HCT116 (cell line): ENCODE data around the gene PRRX2. TPM values are rescaled to one million over a fixed set of nuclear protein-coding genes. Genes with fewer than 3 reads are reported as not detected.

Experiments
- ATAC-seq: fragments of 200-7000 bp; cut with Tn5 transposase; 2 replicates; pipeline ENCODE4 v1.9.1; 2020; ENCODE audit warnings: mild to moderate bottlenecking, moderate library complexity
- BruUV-seq: library from RNA; stranded (reverse); fragments of 400-500 nt; replicated peaks from 2 replicates; lab custom pipeline; 2021; lab: Mats Ljungman, UMichigan
- CTCF ChIA-PET: fragments of 300-600 bp; sonication (Branson Sonifier 250); formaldehyde crosslinking; loops from one replicate; lab custom pipeline; 2021; ENCODE audit warnings: antibody characterized with exemption; lab: Charles Lee
- POLR2A ChIA-PET: fragments of 300-600, 350-600 bp; sonication (Branson Sonifier 250); formaldehyde crosslinking; loops from one replicate; lab custom pipeline; 2021; ENCODE audit warnings: antibody characterized with exemption; lab: Charles Lee
- RAD21 ChIA-PET, 2 experiments: fragments of 300-600 bp; sonication (Branson Sonifier 250); formaldehyde crosslinking; loops; one replicate each; lab custom pipeline; 2023; ENCODE audit warnings: low total read pairs in 2 of 2; ENCODE audit not compliant: uncharacterized antibody in 2 of 2, unreplicated experiment in 2 of 2, low non-redundant PET in 1 of 2; lab: Charles Lee
- DNase-seq: peaks from one replicate; pipeline ENCODE4 v3.0.0-alpha.2; 2010; ENCODE audit warnings: low read depth, low spot score
- H2AFZ ChIP-seq: fragments of 200-600 bp; shearing (Covaris generic), sonication (generic); 2 replicates; pipeline ENCODE4 v1.6.1; 2017; ENCODE audit warnings: low read depth, mixed run types, mixed read lengths, antibody characterized with exemption, low read length; ENCODE audit not compliant: poor library complexity, severe bottlenecking
- H3K27ac ChIP-seq: 2 replicates; pipeline ENCODE4 v1.5.1; 2012; ENCODE audit warnings: low read depth, low read length
- H3K27me3 ChIP-seq: fragments of 200-600 bp; sonication (generic); 2 replicates; pipeline ENCODE4 v1.6.1; 2016; ENCODE audit warnings: mixed run types, low read length, mixed read lengths; ENCODE audit not compliant: insufficient read depth
- H3K36me3 ChIP-seq, 2 experiments: fragments of 200-500 bp in 1 of 2; fragments of 200-600 bp in 1 of 2; sonication (Bioruptor generic) in 1 of 2; sonication (generic) in 1 of 2; 2 replicates each; pipeline versions ENCODE4 v1.5.1 to v1.6.1; 2014 to 2016; ENCODE audit warnings: low read length in 2 of 2, inconsistent platforms in 1 of 2, mixed read lengths in 1 of 2, mixed run types in 1 of 2; ENCODE audit not compliant: insufficient read depth in 2 of 2, control insufficient read depth in 1 of 2
- H3K4me1 ChIP-seq, 2 experiments: fragments of 200-600 bp in 1 of 2; sonication (generic) in 1 of 2; 2 replicates each; pipeline versions ENCODE4 v1.5.1 to v1.6.1; 2012 to 2017; ENCODE audit warnings: low read length in 2 of 2, inconsistent platforms in 1 of 2, mild to moderate bottlenecking in 1 of 2, mixed read lengths in 1 of 2, mixed run types in 1 of 2, moderate library complexity in 1 of 2; ENCODE audit not compliant: insufficient read depth in 2 of 2, control insufficient read depth in 1 of 2
- H3K4me2 ChIP-seq: fragments of 200-600 bp; sonication (generic); 2 replicates; pipeline ENCODE4 v1.6.1; 2017; ENCODE audit warnings: mixed run types, low read length, mixed read lengths
- H3K4me3 ChIP-seq, 2 experiments: fragments of 200-600 bp in 1 of 2; sonication (generic) in 1 of 2; replicated peaks in 1 of 2; 2 replicates each; pipeline ENCODE4 v1.5.1; 2011 to 2016; ENCODE audit warnings: low read length in 2 of 2, control low read depth in 1 of 2, low read depth in 1 of 2, mild to moderate bottlenecking in 1 of 2, mixed read lengths in 1 of 2, mixed run types in 1 of 2
- H3K79me2 ChIP-seq: fragments of 200-600 bp; sonication (generic); 2 replicates; pipeline ENCODE4 v1.6.1; 2017; ENCODE audit warnings: mild to moderate bottlenecking, mixed run types, low read length, moderate library complexity, mixed read lengths; ENCODE audit not compliant: insufficient read depth
- H3K9ac ChIP-seq: fragments of 200-600 bp; sonication (generic); 2 replicates; pipeline ENCODE4 v1.6.1; 2016; ENCODE audit warnings: low read length, mixed read lengths
- H3K9me2 ChIP-seq: fragments of 200-600 bp; sonication (generic), shearing (Covaris generic); 2 replicates; pipeline ENCODE4 v1.6.1; 2017; ENCODE audit warnings: mixed run types, mild to moderate bottlenecking, moderate library complexity; ENCODE audit not compliant: insufficient read depth
- H3K9me3 ChIP-seq, 2 experiments: fragments of 200-500 bp in 1 of 2; fragments of 200-600 bp in 1 of 2; sonication (Bioruptor generic) in 1 of 2; sonication (generic) in 1 of 2; 2 replicates each; pipeline ENCODE4 v1.6.1; 2014 to 2017; ENCODE audit warnings: low read length in 2 of 2, mixed read lengths in 2 of 2, inconsistent platforms in 1 of 2, low read depth in 1 of 2, mild to moderate bottlenecking in 1 of 2, mixed run types in 1 of 2, moderate library complexity in 1 of 2; ENCODE audit not compliant: control insufficient read depth in 1 of 2, insufficient read depth in 1 of 2
- H4K20me1 ChIP-seq: fragments of 200-600 bp; sonication (generic), shearing (Covaris generic); 2 replicates; pipeline ENCODE4 v1.6.1; 2017; ENCODE audit warnings: mixed run types, mild to moderate bottlenecking, moderate library complexity; ENCODE audit not compliant: insufficient read depth
- CEBPB ChIP-seq: IDR thresholded peaks from 2 replicates; pipeline ENCODE4 v1.6.1; 2012; ENCODE audit warnings: low read depth
- CTCF ChIP-seq, 3 experiments: fragments of 200-600 bp in 1 of 3; sonication (generic) in 1 of 3; IDR thresholded peaks in 2 of 3; conservative IDR thresholded peaks in 1 of 3; 2 replicates each; pipeline ENCODE4 v1.5.1; 2012 to 2017; ENCODE audit warnings: low read depth in 2 of 3, low read length in 2 of 3, antibody characterized with exemption in 1 of 3, borderline replicate concordance in 1 of 3, control low read depth in 1 of 3, mild to moderate bottlenecking in 1 of 3, mixed read lengths in 1 of 3, mixed run types in 1 of 3, moderate library complexity in 1 of 3; ENCODE audit not compliant: insufficient read depth in 1 of 3
- ELF1 ChIP-seq: IDR thresholded peaks from 2 replicates; pipeline ENCODE4 v1.6.1; 2012; ENCODE audit warnings: low read depth, borderline replicate concordance
- FOSL1 ChIP-seq: IDR thresholded peaks from 2 replicates; pipeline ENCODE4 v1.6.1; 2012; ENCODE audit warnings: low read depth
- JUND ChIP-seq: IDR thresholded peaks from 2 replicates; pipeline ENCODE4 v1.6.1; 2012
- POLR2A ChIP-seq: IDR thresholded peaks from 2 replicates; pipeline ENCODE4 v1.7.0; 2011; ENCODE audit warnings: borderline replicate concordance; ENCODE audit not compliant: insufficient read depth, insufficient read length; ENCODE audit errors: extremely low read depth
- SIN3A ChIP-seq: IDR thresholded peaks from 2 replicates; pipeline ENCODE4 v1.6.1; 2012; ENCODE audit warnings: low read depth
- SRF ChIP-seq: IDR thresholded peaks from 2 replicates; pipeline ENCODE4 v1.6.1; 2012; ENCODE audit warnings: low read depth
- TCF7L2 ChIP-seq: IDR thresholded peaks from 2 replicates; pipeline ENCODE4 v1.7.0; 2011; ENCODE audit warnings: borderline replicate concordance, inconsistent platforms; ENCODE audit not compliant: insufficient read depth, insufficient read length; ENCODE audit errors: extremely low read depth
- YY1 ChIP-seq: IDR thresholded peaks from 2 replicates; pipeline ENCODE4 v1.6.1; 2011; ENCODE audit warnings: low read length, low read depth, moderate library complexity, mild to moderate bottlenecking; ENCODE audit not compliant: insufficient replicate concordance; ENCODE audit errors: extremely low read depth
- intact Hi-C: fragments of 100-400 bp; cut with micrococcal nuclease; formaldehyde crosslinking; loops from 2 replicates; pipeline ENCODE4 v1.10.0; 2022
- total RNA-seq: library from RNA; stranded (reverse); gene quantifications from one replicate; pipeline ENCODE4 v1.2.1, GENCODE V29; 2021; ENCODE audit not compliant: unreplicated experiment

PRRX2 gene
- total RNA-seq, 1 experiment from 2014 or later = 25.5 TPM

- BruUV-seq = no TSS peak
- no peak for TF ChIP-seq TCF7L2
- no peak for TF ChIP-seq JUND
- TF ChIP-seq ELF1 = no peak
- TF ChIP-seq CEBPB = no peak
- TF ChIP-seq SIN3A = no peak
- TF ChIP-seq SRF = no peak
- no peak for TF ChIP-seq FOSL1
- TF ChIP-seq YY1 = no peak
- TF ChIP-seq POLR2A = no peak
- TF ChIP-seq CTCF (IDR thresholded peaks at IDR 0.05 in 2 of 3, conservative IDR thresholded peaks at IDR 0.05 in 1 of 3; ENCODE audit: borderline replicate concordance in 1 of 3, insufficient read depth in 1 of 3, low read depth in 2 of 3, low read length in 2 of 3) = no peak
- TF ChIP-seq, all 23 proteins: peak for 0
- Histone ChIP-seq H4K20me1 (no peaks in the 10 kb centered on the region), H3K9ac (no peak overlapping the region), H3K27me3 (no peaks in the 10 kb centered on the region), H3K27ac (no peak overlapping the region), H3K79me2 (no peaks in the 10 kb centered on the region), H3K9me2 (no peaks in the 10 kb centered on the region), H3K36me3 (no peaks in the 10 kb centered on the region), H3K4me2 (no peak overlapping the region), H3K9me3 (no peaks in the 10 kb centered on the region), H3K4me1 (peaks cover 0 to 3% of the 10 kb centered on the region in 2 experiments; a peak in 2 of 4 replicates), H2AFZ (no peak overlapping the region), H3K4me3 (no peak overlapping the region)
- ChIA-PET CTCF (no interaction called here), RAD21 (no interaction called here), POLR2A (no interaction called here)
- intact Hi-C loops = no loop called here
- no peak for DNase-seq
- no peak for ATAC-seq
These were observed 105.3 kb downstream of the PRRX2 start for GRCh38 chr9:129770741-129771140.

Other genes with a start within 250 kb of the PRRX2 start
- gene C9orf50, start 44.5 kb upstream of the PRRX2 start, total RNA-seq = not detected
- 84.8 TPM for gene NTMT1, start 39.5 kb upstream of the PRRX2 start, total RNA-seq
- 21.6 TPM for gene ASB6, start 23.5 kb upstream of the PRRX2 start, total RNA-seq
- gene PTGES, start 87.4 kb downstream of the PRRX2 start, total RNA-seq = 17.2 TPM
- gene TOR1B, start 137.5 kb downstream of the PRRX2 start, total RNA-seq = 19.0 TPM
- 24.4 TPM for gene TOR1A, start 158.5 kb downstream of the PRRX2 start, total RNA-seq
- gene C9orf78, start 169.6 kb downstream of the PRRX2 start, total RNA-seq = 41.4 TPM
- gene USP20, start 169.8 kb downstream of the PRRX2 start, total RNA-seq = 16.8 TPM